DMS153 (cell line): ENCODE results near the gene POU2AF2.
"Not testable (repeated sequence)": the region's sequence is repeated elsewhere in the genome, so short reads cannot be mapped to it uniquely, and the experiment has no call there.

ENCODE experiments used
- DNase-seq: peaks from one replicate; lab custom pipeline; 2025; lab: John Stamatoyannopoulos, UW

Gene POU2AF2

GRCh38 chr11:111245425-111245824 is at the start of gene POU2AF2:
Gene POU2AF2, plus strand, starts transcription at chr11:111245725. Its CDS starts 129 bp downstream, at chr11:111245854.
- no peak for DNase-seq

GRCh38 chr11:111200010-111200534 is 45.5 kb upstream of the POU2AF2 start:
- no peak for DNase-seq

- no peak for DNase-seq
These were observed 41.3 kb upstream of the POU2AF2 start for GRCh38 chr11:111204211-111204610.

GRCh38 chr11:111205632-111206385 is 39.7 kb upstream of the POU2AF2 start:
- DNase-seq, result no peak

GRCh38 chr11:111206472-111206871 is 39.1 kb upstream of the POU2AF2 start:
- no peak for DNase-seq

GRCh38 chr11:111207213-111207612 is 38.3 kb upstream of the POU2AF2 start:
- DNase-seq, result no peak

GRCh38 chr11:111209543-111210355 is 35.8 kb upstream of the POU2AF2 start:
- DNase-seq, result no peak

- no peak for DNase-seq
These were observed 32.3 kb upstream of the POU2AF2 start for GRCh38 chr11:111213256-111213655.

GRCh38 chr11:111220721-111221120 is 24.8 kb upstream of the POU2AF2 start:
- no peak for DNase-seq

GRCh38 chr11:111221208-111221607 is 24.3 kb upstream of the POU2AF2 start:
- DNase-seq, result no peak

GRCh38 chr11:111221936-111222335 is 23.6 kb upstream of the POU2AF2 start:
- not testable (repeated sequence) for DNase-seq

- DNase-seq, result not testable (repeated sequence)
These were observed 22.6 kb upstream of the POU2AF2 start for GRCh38 chr11:111222821-111223455.

GRCh38 chr11:111225881-111226280 is 19.6 kb upstream of the POU2AF2 start:
- DNase-seq, result no peak

- no peak for DNase-seq
These were observed 15.9 kb upstream of the POU2AF2 start for GRCh38 chr11:111229604-111230003.

GRCh38 chr11:111230122-111230465 is 15.4 kb upstream of the POU2AF2 start:
- no peak for DNase-seq

GRCh38 chr11:111231836-111232235 is 13.7 kb upstream of the POU2AF2 start:
- no peak for DNase-seq

GRCh38 chr11:111236383-111236782 is 9.1 kb upstream of the POU2AF2 start:
- DNase-seq, result no peak

GRCh38 chr11:111237926-111238325 is 7.6 kb upstream of the POU2AF2 start:
- no peak for DNase-seq

GRCh38 chr11:111246956-111247355 is 1.4 kb downstream of the POU2AF2 start:
- no peak for DNase-seq

GRCh38 chr11:111250936-111251335 is 5.4 kb downstream of the POU2AF2 start:
- no peak for DNase-seq

GRCh38 chr11:111253131-111253530 is 7.6 kb downstream of the POU2AF2 start:
- no peak for DNase-seq

- no peak for DNase-seq
These were observed 8.1 kb downstream of the POU2AF2 start for GRCh38 chr11:111253630-111254029.

GRCh38 chr11:111258046-111258445 is 12.5 kb downstream of the POU2AF2 start:
- DNase-seq, result no peak
